ENCODE results near the gene CLCN2. TPM values are rescaled to one million over a fixed set of nuclear protein-coding genes. Genes with fewer than 3 reads are reported as not detected.
"Not testable (repeated sequence)": the region's sequence is repeated elsewhere in the genome, so short reads cannot be mapped to it uniquely, and the experiment has no call there.

Gene CLCN2
- total and polyA plus RNA-seq, 11 donors: 1.2 to 3.6 (median 2.0) TPM

- 46 to 67% (median 61%) methylated on average over 5 of the region's 5 CpGs for WGBS, 4 donors
- TF ChIP-seq POLR2A (IDR thresholded peaks at IDR 0.05) (no peak), CTCF (IDR thresholded peaks at IDR 0.05) (no peak)
- Histone ChIP-seq H3K36me3 (peaks cover 0 to 48% (median 45%) of the 10 kb centered on the region in 9 donors), H3K9me3 (no peaks in the 10 kb centered on the region), H3K4me3 (no peak overlapping the region), H3K27ac (no peak overlapping the region), H3K4me1 (peaks cover 3 to 29% (median 18%) of the 10 kb centered on the region in 12 donors), H3K27me3 (no peaks in the 10 kb centered on the region)
- DNase-seq (no peak), ATAC-seq (no peak)
- intact Hi-C loops (cut with DNase I): no loop called here
Observed at GRCh38 chr3:184343200-184343876, 18.1 kb downstream of the CLCN2 start.

DNA sequence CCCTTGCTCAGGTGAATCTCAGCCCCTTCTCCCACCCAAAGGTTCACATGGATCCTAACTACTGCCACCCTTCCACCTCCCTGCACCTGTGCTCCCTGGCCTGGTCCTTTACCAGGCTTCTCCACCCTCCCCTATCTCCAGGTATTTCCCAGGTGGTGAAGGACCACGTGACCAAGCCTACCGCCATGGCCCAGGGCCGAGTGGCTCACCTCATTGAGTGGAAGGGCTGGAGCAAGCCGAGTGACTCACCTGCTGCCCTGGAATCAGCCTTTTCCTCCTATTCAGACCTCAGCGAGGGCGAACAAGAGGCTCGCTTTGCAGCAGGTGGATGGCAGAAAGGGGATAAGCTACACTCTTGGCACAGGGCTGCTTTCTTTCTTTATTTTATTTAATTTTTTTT is 19.5 kb downstream of the CLCN2 start:
- no peak overlapping the region for H3K4me3 ChIP-seq
- peaks cover 11 to 43% (median 32%) of the 10 kb centered on the region in 12 donors for H3K4me1 ChIP-seq
- TF ChIP-seq POLR2A (IDR thresholded peaks at IDR 0.05) (no peak), CTCF (IDR thresholded peaks at IDR 0.05) (no peak)
- intact Hi-C loops (cut with DNase I): no loop called here
- H3K36me3 ChIP-seq: peaks cover 0 to 47% (median 45%) of the 10 kb centered on the region in 9 donors
- no peaks in the 10 kb centered on the region for H3K9me3 ChIP-seq
- DNase-seq (peak in 1 of 5 donors; percentile 13), ATAC-seq (no peak)
- WGBS, 4 donors: 86 to 95% (median 91%) methylated on average over 7 of the region's 7 CpGs
- no peak overlapping the region for H3K27ac ChIP-seq
- no peaks in the 10 kb centered on the region for H3K27me3 ChIP-seq

GRCh38 chr3:184339451-184340135 is 21.8 kb downstream of the CLCN2 start:
- ATAC-seq; DNase-seq; intact Hi-C loops (cut with DNase I); H3K9me3 ChIP-seq; H3K4me3 ChIP-seq; H3K27me3 ChIP-seq: not testable (repeated sequence)
- H3K36me3 ChIP-seq: peaks cover 0 to 44% (median 38%) of the 10 kb centered on the region in 9 donors
- H3K4me1 ChIP-seq: peaks cover 11 to 48% (median 34%) of the 10 kb centered on the region in 12 donors
- 90 to 94% (median 92%) methylated on average over 19 of the region's 19 CpGs for WGBS, 4 donors
- peak overlapping the region in 2 of 12 donors; percentile 91 to 100 for H3K27ac ChIP-seq

DNA sequence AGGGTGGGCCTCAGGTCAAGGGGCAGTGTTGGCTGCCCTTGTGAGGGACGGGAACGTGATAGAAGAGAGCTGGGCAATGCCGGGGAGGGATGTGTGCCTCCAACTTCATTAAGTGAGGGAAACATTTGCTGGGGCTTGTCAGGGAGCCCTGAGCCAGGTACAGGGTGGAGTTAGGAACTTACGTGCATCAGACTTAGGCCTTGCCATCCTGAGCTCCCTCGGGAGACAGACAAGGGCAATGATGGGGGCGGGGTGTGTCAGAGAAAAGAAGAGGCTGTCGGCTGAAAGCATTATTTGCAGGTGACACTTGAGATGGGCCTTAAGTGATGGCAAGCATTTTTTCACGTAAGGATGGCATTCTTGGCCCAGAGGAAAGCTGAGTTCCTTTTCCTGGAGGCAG is 22.4 kb downstream of the CLCN2 start:
- TF ChIP-seq CTCF (IDR thresholded peaks at IDR 0.05) (no peak), POLR2A (IDR thresholded peaks at IDR 0.05) (no peak)
- ATAC-seq: no peak
- peaks cover 11 to 48% (median 34%) of the 10 kb centered on the region in 12 donors for H3K4me1 ChIP-seq
- peak overlapping the region; percentile 75 to 100 (median 96) for H3K27ac ChIP-seq
- DNase-seq: no peak
- no peaks in the 10 kb centered on the region for H3K27me3 ChIP-seq
- H3K9me3 ChIP-seq: no peaks in the 10 kb centered on the region
- H3K36me3 ChIP-seq: peaks cover 0 to 44% (median 39%) of the 10 kb centered on the region in 9 donors
- intact Hi-C loops (cut with DNase I): no loop called here
- H3K4me3 ChIP-seq: peak overlapping the region in 11 of 12 donors; percentile 10 to 95 (median 81)
- WGBS, 4 donors: 34 to 54% (median 44%) methylated on average over 6 to 8 of the region's 8 CpGs
